ENCODE measurements around the gene KCNH4.

KCNH4 gene

DNA sequence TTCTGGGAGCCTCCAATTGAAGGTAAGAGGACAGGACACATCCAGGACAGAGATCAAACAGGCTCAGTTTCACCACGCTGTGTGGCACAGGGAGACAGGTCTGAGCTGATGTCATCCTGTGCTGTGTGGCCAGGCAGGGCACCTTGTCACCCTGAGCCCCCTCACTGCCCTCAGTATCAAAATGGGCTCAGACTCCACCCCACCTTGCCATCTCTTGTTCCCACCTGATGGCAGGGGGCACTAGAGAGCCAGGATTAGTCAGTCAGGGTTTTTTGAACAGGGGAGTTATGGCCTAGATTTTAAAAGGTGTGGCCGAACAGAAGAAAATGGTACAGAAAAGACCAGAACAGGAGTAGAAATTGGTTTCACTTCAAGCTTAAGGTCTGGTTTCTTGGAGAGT is 62.4 kb downstream of the KCNH4 start:
- CTCF ChIA-PET, result interaction anchor here (0.7 to 13.0 kb wide), 11 partner anchors 10 to 288 kb away, joined by 3 to 222 read pairs (median 5); partner anchors contain the start of genes DNAJC7, KCNH4 and NKIRAS2

DNA sequence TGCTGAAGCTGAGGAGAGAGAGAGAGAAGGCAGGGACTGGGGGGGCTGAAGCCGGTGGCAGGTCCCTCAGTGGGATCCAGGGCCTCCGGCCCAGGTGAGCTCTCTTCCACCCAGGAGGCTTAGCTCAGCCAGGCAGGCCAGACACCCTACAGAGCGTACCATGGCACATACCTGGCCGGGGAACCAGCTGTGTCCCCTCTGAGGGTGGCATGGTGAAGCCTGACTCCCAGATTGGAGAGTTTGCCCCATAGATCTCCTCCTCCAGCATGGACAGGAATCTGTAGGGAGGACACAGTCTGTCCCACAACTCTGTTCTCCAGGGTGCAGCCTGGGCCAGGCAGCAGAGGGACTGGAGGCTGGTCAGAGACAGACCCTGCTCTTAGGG is 62.8 kb downstream of the KCNH4 start:
- no peak overlapping the region for H3K27ac Mint-ChIP-seq
- no peaks in the 10 kb centered on the region for H3K27me3 Mint-ChIP-seq
- peaks cover 51% of the 10 kb centered on the region for H3K4me1 Mint-ChIP-seq
- H3K9me3 Mint-ChIP-seq, result no peaks in the 10 kb centered on the region
- peaks cover 22% of the 10 kb centered on the region for H3K36me3 Mint-ChIP-seq
- CTCF ChIA-PET, result interaction anchor here (0.8 to 13.0 kb wide), 10 partner anchors 10 to 288 kb away, joined by 3 to 222 read pairs (median 5); partner anchors contain the start of genes DNAJC7, KCNH4 and NKIRAS2
- H3K4me3 Mint-ChIP-seq, result no peak overlapping the region
- no peak for DNase-seq

More for the DNA sequence above, 62.4 kb downstream of the KCNH4 start:
- H3K27me3 Mint-ChIP-seq, result no peaks in the 10 kb centered on the region
- H3K9me3 Mint-ChIP-seq, result no peaks in the 10 kb centered on the region
- H3K4me3 Mint-ChIP-seq, result peak overlapping the region; percentile 14
- H3K27ac Mint-ChIP-seq, result peak overlapping the region; percentile 4
- peak; percentile 70 for DNase-seq
- peaks cover 25% of the 10 kb centered on the region for H3K36me3 Mint-ChIP-seq
- H3K4me1 Mint-ChIP-seq, result peaks cover 51% of the 10 kb centered on the region

- Mint-ChIP-seq H3K36me3 (peaks cover 24% of the 10 kb centered on the region), H3K27ac (no peak overlapping the region)
Measured at GRCh38 chr17:42117397-42118125, 63.4 kb downstream of the KCNH4 start.

GRCh38 chr17:42116705-42117396 is 64.1 kb downstream of the KCNH4 start:
- Mint-ChIP-seq H3K27me3 (no peaks in the 10 kb centered on the region), H3K4me3 (no peak overlapping the region), H3K27ac (peak overlapping the region; percentile 46), H3K36me3 (peaks cover 24% of the 10 kb centered on the region), H3K9me3 (no peaks in the 10 kb centered on the region), H3K4me1 (peaks cover 61% of the 10 kb centered on the region)
- CTCF ChIA-PET, result interaction anchor here (0.7 to 13.0 kb wide), 9 partner anchors 10 to 153 kb away, joined by 3 to 222 read pairs (median 4); partner anchors contain the start of genes DNAJC7 and NKIRAS2
- peak; percentile 93 for DNase-seq

More at GRCh38 chr17:42117397-42118125, 63.4 kb downstream of the KCNH4 start:
- CTCF ChIA-PET, result interaction anchor here (0.7 to 13.0 kb wide), 12 partner anchors 9 to 289 kb away, joined by 3 to 222 read pairs (median 4); partner anchors contain the start of genes DNAJC7, KCNH4 and NKIRAS2
- Mint-ChIP-seq H3K4me3 (no peak overlapping the region), H3K4me1 (peaks cover 56% of the 10 kb centered on the region), H3K9me3 (no peaks in the 10 kb centered on the region), H3K27me3 (no peaks in the 10 kb centered on the region)
- DNase-seq, result no peak

DNA sequence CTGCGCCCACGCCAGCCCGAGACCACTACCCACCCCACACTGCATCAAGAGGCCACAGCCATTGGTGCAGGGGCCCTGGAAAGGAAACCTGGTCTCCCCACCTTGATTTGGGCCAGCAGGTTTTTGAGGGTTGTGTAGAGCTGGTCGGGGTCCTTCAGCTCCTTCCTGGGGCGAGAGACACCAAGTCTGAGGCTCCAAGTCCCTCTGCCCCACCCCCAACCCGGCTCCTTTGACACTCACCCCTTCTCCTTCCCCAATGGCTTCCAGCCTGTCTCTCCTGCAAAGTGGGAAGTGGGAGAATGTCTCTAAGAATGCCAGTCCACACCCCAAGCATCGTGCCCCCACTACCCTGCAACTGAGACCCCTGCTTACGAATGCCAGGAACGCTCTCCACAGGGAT is 66.8 kb downstream of the KCNH4 start:
- H3K9me3 Mint-ChIP-seq, result no peaks in the 10 kb centered on the region
- H3K27me3 Mint-ChIP-seq, result no peaks in the 10 kb centered on the region
- peaks cover 63% of the 10 kb centered on the region for H3K4me1 Mint-ChIP-seq
- H3K4me3 Mint-ChIP-seq, result no peak overlapping the region
- H3K36me3 Mint-ChIP-seq, result peaks cover 31% of the 10 kb centered on the region
- H3K27ac Mint-ChIP-seq, result peak overlapping the region; percentile 76
- DNase-seq, result no peak
- CTCF ChIA-PET, result interaction anchor here (1.0 to 13.0 kb wide), 7 partner anchors 13 to 151 kb away, joined by 3 to 222 read pairs (median 4); partner anchors contain the start of genes DNAJC7 and NKIRAS2

DNA sequence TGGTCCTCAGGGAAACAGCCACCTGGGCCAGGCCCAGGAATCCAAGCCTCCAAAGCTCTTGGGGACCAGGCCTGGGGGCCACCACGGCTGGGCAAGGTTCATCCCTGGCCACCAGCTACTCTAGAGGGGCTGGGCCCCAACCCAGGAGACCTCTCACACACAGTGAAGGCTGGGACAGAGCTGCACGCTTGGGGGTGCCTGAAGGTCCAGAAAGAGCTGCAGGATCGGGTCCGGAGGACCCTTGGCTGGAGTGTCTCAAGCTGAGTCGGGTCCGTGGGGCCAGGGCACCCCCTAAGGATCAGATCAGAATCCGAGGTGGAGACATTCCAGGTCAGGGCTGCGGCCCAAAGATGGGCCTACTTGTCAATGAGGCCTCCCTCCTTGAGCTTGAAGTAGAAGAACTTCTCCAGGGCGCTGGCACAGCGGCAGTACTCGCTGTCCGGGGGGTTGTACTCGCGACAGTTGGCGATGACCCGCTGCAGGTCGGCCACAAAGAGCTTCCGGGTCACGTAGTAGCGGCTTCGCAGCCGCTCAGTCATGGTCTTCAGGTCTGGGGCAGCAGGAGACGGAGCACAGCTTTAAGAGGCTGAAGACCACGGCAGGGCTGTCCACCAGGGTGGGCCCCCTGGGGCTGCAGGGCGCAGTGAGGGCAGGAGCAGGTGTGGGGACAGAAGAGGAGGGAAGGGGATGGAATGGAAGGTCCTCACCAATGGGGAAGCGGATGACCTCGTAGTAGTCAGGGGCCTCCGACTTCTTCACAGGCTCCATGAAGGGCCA is 67.5 kb downstream of the KCNH4 start:
- H3K9me3 Mint-ChIP-seq, result no peaks in the 10 kb centered on the region
- peaks cover 28% of the 10 kb centered on the region for H3K36me3 Mint-ChIP-seq
- no peak overlapping the region for H3K4me3 Mint-ChIP-seq
- DNase-seq, result no peak
- peaks cover 62% of the 10 kb centered on the region for H3K4me1 Mint-ChIP-seq
- peak overlapping the region; percentile 95 for H3K27ac Mint-ChIP-seq
- H3K27me3 Mint-ChIP-seq, result no peaks in the 10 kb centered on the region
- CTCF ChIA-PET, result interaction anchor here (1.1 to 13.0 kb wide), 5 partner anchors 23 to 150 kb away, joined by 3 to 222 read pairs (median 4); partner anchors contain the start of genes DNAJC7 and NKIRAS2

DNA sequence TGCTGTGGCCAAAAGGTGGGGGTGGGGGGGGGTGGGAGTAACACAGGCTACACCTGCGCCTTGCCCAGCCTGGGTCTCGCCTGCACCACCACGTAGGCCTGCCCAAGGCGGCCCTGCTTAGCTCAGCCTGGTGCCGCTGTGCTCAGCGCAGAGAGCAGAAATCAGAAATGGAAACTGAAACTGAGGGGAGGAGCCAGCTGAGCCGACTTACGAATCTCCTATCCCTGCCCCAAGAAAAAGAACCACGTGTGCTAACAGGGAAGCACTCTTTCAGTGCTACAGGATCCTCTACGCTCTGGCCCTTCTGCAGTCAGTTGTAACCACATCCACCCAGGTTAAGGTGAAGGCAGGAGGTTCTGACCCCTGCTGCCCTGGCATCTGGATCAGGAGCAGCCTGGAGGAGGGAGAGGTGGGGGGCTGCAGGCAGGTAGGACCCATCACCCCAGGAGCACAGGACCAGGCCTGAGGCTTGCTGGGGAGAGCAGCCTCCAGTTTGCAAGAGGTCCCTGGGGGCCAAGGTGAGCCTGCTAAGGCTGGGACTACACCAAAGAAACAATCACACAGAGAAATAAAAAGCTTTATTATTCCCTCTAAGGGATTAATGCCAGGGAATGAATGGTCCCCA is 68.3 kb downstream of the KCNH4 start, which contains the start of gene DHX58:
Gene DHX58 (minus strand): TSS at position 163 of the 625 bp plus-strand sequence. CDS start 822 bp downstream, outside the sequence.
- peak within 1 kb of the TSS; percentile 95 for H3K27ac Mint-ChIP-seq
- DNase-seq, result peak; percentile 92
- H3K27me3 Mint-ChIP-seq, result no peaks in the 10 kb centered on the region
- no peaks in the 10 kb centered on the region for H3K9me3 Mint-ChIP-seq
- peaks cover 30% of the 10 kb centered on the region for H3K36me3 Mint-ChIP-seq
- CTCF ChIA-PET, result interaction anchor here (1.1 to 13.0 kb wide), 8 partner anchors 8 to 149 kb away, joined by 3 to 222 read pairs (median 4); partner anchors contain the start of genes DNAJC7, KAT2A and NKIRAS2
- H3K4me1 Mint-ChIP-seq, result peaks cover 66% of the 10 kb centered on the region
- H3K4me3 Mint-ChIP-seq, result peak within 1 kb of the TSS; percentile 90

DNA sequence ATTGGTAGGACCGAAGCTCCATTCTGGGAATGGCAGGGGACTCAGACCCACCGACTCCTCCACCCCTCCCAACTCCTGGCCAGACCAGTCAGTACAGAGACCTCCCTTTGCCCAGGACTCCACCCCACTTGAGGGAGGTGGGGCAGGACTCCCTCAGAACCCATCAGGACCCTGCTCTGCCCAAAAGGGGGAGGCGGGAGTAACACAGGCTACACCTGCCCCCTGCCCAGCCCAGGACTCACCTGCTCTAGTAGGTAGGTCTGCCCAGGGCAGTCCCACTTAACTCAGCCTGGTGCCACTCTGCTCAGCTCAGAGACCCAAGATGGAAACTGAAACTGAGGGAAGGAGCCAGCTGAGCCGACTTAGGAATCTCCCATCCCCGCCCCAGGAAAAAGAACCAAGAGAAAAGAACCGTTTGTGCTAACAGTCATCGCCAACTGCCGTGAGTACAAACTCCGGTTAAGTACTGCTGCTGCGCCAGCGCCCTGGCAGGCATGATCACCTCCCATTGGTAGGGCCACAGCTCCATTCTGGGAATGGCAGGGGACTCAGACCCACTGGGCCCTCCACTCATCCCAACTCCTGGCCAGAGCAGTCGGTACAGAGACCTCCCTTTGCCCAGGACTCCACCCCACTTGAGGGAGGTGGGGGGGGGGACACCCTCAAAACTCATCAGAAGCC is 68.9 kb downstream of the KCNH4 start:
- peaks cover 68% of the 10 kb centered on the region for H3K4me1 Mint-ChIP-seq
- CTCF ChIA-PET, result interaction anchor here (1.1 to 13.0 kb wide), 8 partner anchors 7 to 149 kb away, joined by 3 to 222 read pairs (median 4); partner anchors contain the start of genes DNAJC7, KAT2A and NKIRAS2
- peak overlapping the region; percentile 90 for H3K4me3 Mint-ChIP-seq
- H3K36me3 Mint-ChIP-seq, result peaks cover 27% of the 10 kb centered on the region
- no peaks in the 10 kb centered on the region for H3K27me3 Mint-ChIP-seq
- peak; percentile 45 for DNase-seq
- no peaks in the 10 kb centered on the region for H3K9me3 Mint-ChIP-seq
- peak overlapping the region; percentile 95 for H3K27ac Mint-ChIP-seq

DNA sequence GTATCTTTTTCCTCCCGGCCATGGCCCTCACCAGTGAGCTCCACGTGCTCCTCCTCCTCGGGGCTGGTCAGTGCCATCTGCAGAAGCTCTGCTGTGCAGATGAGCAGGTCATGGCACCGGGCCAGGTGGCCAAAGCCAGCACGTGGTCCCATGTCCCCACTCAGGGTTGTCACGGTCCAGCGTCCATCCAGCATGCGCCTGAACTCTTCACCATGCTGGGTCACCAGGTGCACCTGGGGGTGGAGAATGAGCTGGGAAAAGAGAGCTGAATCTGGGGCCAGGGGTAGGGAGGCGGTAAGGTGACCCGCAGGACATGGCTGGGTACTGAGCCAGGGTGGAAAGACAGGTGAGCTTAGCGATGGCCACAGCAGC is 69.7 kb downstream of the KCNH4 start:
- Mint-ChIP-seq H3K36me3 (peaks cover 26% of the 10 kb centered on the region), H3K27me3 (no peaks in the 10 kb centered on the region), H3K4me1 (peaks cover 67% of the 10 kb centered on the region), H3K27ac (peak overlapping the region; percentile 95), H3K9me3 (no peaks in the 10 kb centered on the region), H3K4me3 (peak overlapping the region; percentile 90)
- no peak for DNase-seq
- CTCF ChIA-PET, result interaction anchor here (1.1 to 13.0 kb wide), 7 partner anchors 8 to 178 kb away, joined by 3 to 222 read pairs (median 3); partner anchors contain the start of genes DNAJC7, KAT2A and NKIRAS2

GRCh38 chr17:42110301-42111264 is 70.4 kb downstream of the KCNH4 start:
- CTCF ChIA-PET, result interaction anchor here (1.1 to 13.0 kb wide), 6 partner anchors 9 to 178 kb away, joined by 3 to 222 read pairs (median 3); partner anchors contain the start of genes DNAJC7 and NKIRAS2
- H3K27ac Mint-ChIP-seq, result peak overlapping the region; percentile 95
- DNase-seq, result peak; percentile 34
- H3K27me3 Mint-ChIP-seq, result no peaks in the 10 kb centered on the region
- H3K4me3 Mint-ChIP-seq, result peak overlapping the region; percentile 25
- H3K9me3 Mint-ChIP-seq, result no peaks in the 10 kb centered on the region
- H3K4me1 Mint-ChIP-seq, result peaks cover 64% of the 10 kb centered on the region
- H3K36me3 Mint-ChIP-seq, result peaks cover 24% of the 10 kb centered on the region

- no peak for DNase-seq
- H3K4me1 Mint-ChIP-seq, result peaks cover 58% of the 10 kb centered on the region
- no peak overlapping the region for H3K4me3 Mint-ChIP-seq
- no peak overlapping the region for H3K27ac Mint-ChIP-seq
- peaks cover 19% of the 10 kb centered on the region for H3K36me3 Mint-ChIP-seq
- no peaks in the 10 kb centered on the region for H3K27me3 Mint-ChIP-seq
- CTCF ChIA-PET, result interaction anchor here (0.8 to 13.0 kb wide), 5 partner anchors 9 to 146 kb away, joined by 3 to 222 read pairs (median 5); partner anchors contain the start of genes DNAJC7 and NKIRAS2
- H3K9me3 Mint-ChIP-seq, result no peaks in the 10 kb centered on the region
Measured at GRCh38 chr17:42109086-42109485, 71.9 kb downstream of the KCNH4 start.

All from activated naive CD4-positive, alpha-beta T cell treated with anti-CD3 and anti-CD28 coated beads, Interleukin-2, amount 10 ng/mL, durations not matched to agents 7 days and 5 days (primary cell).